ENCODE measurements around the gene CLIC4. TPM values are rescaled to one million over a fixed set of nuclear protein-coding genes. Genes with fewer than 3 reads are reported as not detected.

Gene CLIC4
- total RNA-seq, 1 experiment from 2014 or later: 123 TPM

DNA sequence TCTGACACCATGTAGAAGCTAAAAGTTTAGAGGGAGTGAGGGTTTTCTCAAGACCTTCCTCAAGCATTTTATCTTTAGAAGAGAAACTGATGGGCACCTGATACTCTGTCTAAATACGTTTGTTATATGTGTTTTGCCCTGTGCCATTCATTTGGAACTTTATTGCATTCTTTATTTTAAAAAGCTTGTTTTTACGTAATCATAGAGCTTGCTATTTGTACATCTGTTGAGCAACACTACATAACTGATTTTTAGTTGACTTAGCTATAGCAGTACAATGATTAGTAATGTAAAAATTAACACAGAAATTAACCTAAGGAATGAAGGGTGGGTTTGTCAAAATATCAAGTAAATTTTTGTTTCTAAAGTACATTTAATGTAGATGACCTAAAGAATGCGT is 96.3 kb downstream of the CLIC4 start:
- Histone ChIP-seq H2AFZ (no peak overlapping the region), H3K4me2 (no peak overlapping the region), H3K27me3 (ENCODE audit: insufficient read depth, low read depth) (no peaks in the 10 kb centered on the region), H3K4me3 (no peak overlapping the region), H3F3A (ENCODE audit: insufficient read depth, low read depth) (no peaks in the 10 kb centered on the region; the same call in 1 of the 2 replicates), H3K27ac (no peak overlapping the region), H4K20me1 (ENCODE audit: insufficient read depth) (peaks cover 15% of the 10 kb centered on the region; the same call in 1 of the 2 replicates), H3K9me3 (ENCODE audit: insufficient read depth, low read depth) (no peaks in the 10 kb centered on the region), H3K79me2 (ENCODE audit: low read depth) (no peaks in the 10 kb centered on the region), H3K36me3 (ENCODE audit: low read depth) (no peaks in the 10 kb centered on the region), H3K9me2 (ENCODE audit: insufficient read depth) (no peaks in the 10 kb centered on the region), H3K4me1 (replicated peaks; ENCODE audit: insufficient read depth) (no peaks in the 10 kb centered on the region)
- no peak for DNase-seq
- POLR2A ChIA-PET (ENCODE audit: unreplicated experiment): no interaction called here
- intact Hi-C loops (cut with micrococcal nuclease; ENCODE audit: unreplicated experiment): no loop called here
- no TSS peak for BruUV-seq (replicated peaks)
- TF ChIP-seq EZH2 (IDR thresholded peaks at IDR 0.05; ENCODE audit: low read depth) (no peak), CTCF (conservative IDR thresholded peaks at IDR 0.05) (no peak)
- CTCF ChIA-PET: no interaction called here

- H3K27me3 ChIP-seq (ENCODE audit: insufficient read depth, low read depth): no peaks in the 10 kb centered on the region
- ChIA-PET POLR2A (ENCODE audit: unreplicated experiment) (no interaction called here), CTCF (no interaction called here)
- no peak overlapping the region for H2AFZ ChIP-seq
- H3K9me2 ChIP-seq (ENCODE audit: insufficient read depth): no peaks in the 10 kb centered on the region
- no peak overlapping the region for H3K27ac ChIP-seq
- H3K4me2 ChIP-seq: no peak overlapping the region
- H3K9me3 ChIP-seq (ENCODE audit: insufficient read depth, low read depth): no peaks in the 10 kb centered on the region
- H3K4me1 ChIP-seq (replicated peaks; ENCODE audit: insufficient read depth): no peaks in the 10 kb centered on the region
- BruUV-seq (replicated peaks): no TSS peak
- no peaks in the 10 kb centered on the region for H3K36me3 ChIP-seq (ENCODE audit: low read depth)
- no peaks in the 10 kb centered on the region for H4K20me1 ChIP-seq (ENCODE audit: insufficient read depth)
- H3K4me3 ChIP-seq: no peak overlapping the region
- peaks cover 9% of the 10 kb centered on the region; the same call in 1 of the 2 replicates for H3F3A ChIP-seq (ENCODE audit: insufficient read depth, low read depth)
- DNase-seq: no peak
- no peaks in the 10 kb centered on the region for H3K79me2 ChIP-seq (ENCODE audit: low read depth)
- intact Hi-C loops (cut with micrococcal nuclease; ENCODE audit: unreplicated experiment): no loop called here
- TF ChIP-seq CTCF (conservative IDR thresholded peaks at IDR 0.05): no peak
- no peak for TF ChIP-seq EZH2 (IDR thresholded peaks at IDR 0.05; ENCODE audit: low read depth)
Observed at GRCh38 chr1:24846671-24847070, 101.4 kb downstream of the CLIC4 start.

DNA sequence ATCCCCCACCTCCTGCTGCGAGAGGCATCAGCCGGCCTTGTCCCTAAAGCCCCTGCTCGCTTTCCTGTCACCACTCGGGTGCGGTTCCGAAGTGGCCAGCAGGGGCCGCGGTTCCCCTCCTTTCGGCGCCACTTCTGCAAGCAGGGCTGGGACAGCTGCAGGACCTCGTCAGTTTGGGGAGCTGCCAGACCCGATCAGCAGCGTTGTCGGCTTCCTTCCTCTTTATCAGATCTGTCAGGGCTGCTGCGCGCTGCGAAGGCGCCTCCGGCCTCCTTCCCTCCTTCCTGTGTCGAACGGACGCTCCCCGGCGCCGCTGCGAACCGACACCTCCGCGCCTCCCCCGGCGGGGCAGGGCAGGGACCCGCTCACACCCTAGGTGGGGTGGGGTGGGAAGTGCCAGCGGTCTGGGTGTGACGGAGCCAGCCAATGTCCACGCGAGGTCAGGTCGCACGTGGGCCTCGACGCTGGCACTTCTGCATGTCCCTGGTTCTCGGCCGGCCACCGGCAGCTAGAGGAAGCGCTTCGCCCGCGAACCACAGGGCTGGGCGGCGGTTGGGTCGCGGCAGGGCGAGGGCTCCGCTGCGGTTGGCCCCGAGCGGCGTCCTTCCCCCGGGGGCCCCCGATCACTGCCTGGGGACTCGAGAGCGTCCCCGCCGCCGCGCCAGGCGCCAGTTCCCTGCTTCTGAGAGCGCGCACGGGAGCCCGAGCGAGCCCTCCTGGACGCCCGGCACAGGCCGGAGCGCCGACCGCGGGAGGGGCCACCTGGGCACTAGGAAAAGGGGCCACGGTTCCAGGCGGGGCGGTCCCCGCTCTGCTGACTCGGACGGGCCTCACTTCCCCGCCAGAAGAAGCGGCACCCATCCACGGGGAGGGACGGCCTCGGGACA is 103.0 kb downstream of the CLIC4 start:
- no peaks in the 10 kb centered on the region for H3K79me2 ChIP-seq (ENCODE audit: low read depth)
- no TSS peak for BruUV-seq (replicated peaks)
- H3K36me3 ChIP-seq (ENCODE audit: low read depth): no peaks in the 10 kb centered on the region
- POLR2A ChIA-PET (ENCODE audit: unreplicated experiment): no interaction called here
- no peaks in the 10 kb centered on the region for H3K9me3 ChIP-seq (ENCODE audit: insufficient read depth, low read depth)
- H3F3A ChIP-seq (ENCODE audit: insufficient read depth, low read depth): peaks cover 9% of the 10 kb centered on the region; the same call in 1 of the 2 replicates
- H2AFZ ChIP-seq: peak overlapping the region; percentile 62; the same call in 1 of the 2 replicates
- H3K27ac ChIP-seq: no peak overlapping the region
- H3K27me3 ChIP-seq (ENCODE audit: insufficient read depth, low read depth): no peaks in the 10 kb centered on the region
- H3K4me2 ChIP-seq: peak overlapping the region; percentile 85
- H4K20me1 ChIP-seq (ENCODE audit: insufficient read depth): no peaks in the 10 kb centered on the region
- intact Hi-C loops (cut with micrococcal nuclease; ENCODE audit: unreplicated experiment): loop anchor here (1.0 kb wide), 3 partner anchors 189 to 357 kb away; no protein-coding TSS in a partner anchor
- CTCF ChIA-PET: interaction anchor here (0.6 to 0.7 kb wide), 4 partner anchors 52 to 360 kb away, joined by 3 to 8 read pairs (median 3); no protein-coding TSS in a partner anchor
- peak overlapping the region; percentile 58; the same call in 1 of the 2 replicates for H3K4me3 ChIP-seq
- H3K9me2 ChIP-seq (ENCODE audit: insufficient read depth): no peaks in the 10 kb centered on the region
- no peaks in the 10 kb centered on the region for H3K4me1 ChIP-seq (replicated peaks; ENCODE audit: insufficient read depth)
- DNase-seq: peak; percentile 72 to 91
- TF ChIP-seq EZH2 (IDR thresholded peaks at IDR 0.05; ENCODE audit: low read depth): no peak
- TF ChIP-seq CTCF (conservative IDR thresholded peaks at IDR 0.05): peak; percentile 82
